ENCODE measurements around the gene ANTXR1. TPM values are rescaled to one million over a fixed set of nuclear protein-coding genes. Genes with fewer than 3 reads are reported as not detected.

The ANTXR1 gene
- total and polyA plus RNA-seq, 2 donors (not counting 3 experiments of a cell fraction or from before 2014, with no cell fraction given): 4.2 to 17.3 TPM

GRCh38 chr2:68975844-68976243 lies 37.1 kb upstream of the ANTXR1 start:
- no peak for DNase-seq (ENCODE audit: low read depth, low spot score)
- no peak overlapping the region for H3K27ac ChIP-seq (ENCODE audit: insufficient read depth, low read depth, low read length)
- dilution Hi-C loops (cut with MboI; ENCODE audit: extremely low pct_ligation_motif_present, low sequenced_read_pairs) (no loop called here), intact Hi-C loops (cut with micrococcal nuclease) (no loop called here)
- no peaks in the 10 kb centered on the region for H3K4me1 ChIP-seq (ENCODE audit: control insufficient read depth, extremely low read depth, insufficient read depth, low read length)
- no peak for FAIRE-seq
- TF ChIP-seq FOS (IDR thresholded peaks at IDR 0.05; ENCODE audit: borderline replicate concordance, insufficient read depth, low read length) (no peak), POLR2AphosphoS5 (IDR thresholded peaks at IDR 0.05; ENCODE audit: insufficient read depth, low read depth, low read length) (no peak), MYC (IDR thresholded peaks at IDR 0.05; ENCODE audit: low read depth, low read length) (no peak), MAX (IDR thresholded peaks at IDR 0.05; ENCODE audit: insufficient read depth, insufficient read length) (no peak), GATA2 (IDR thresholded peaks at IDR 0.05; ENCODE audit: insufficient read depth, insufficient read length, low read depth, low read length) (no peak), CTCF (IDR thresholded peaks at IDR 0.05; ENCODE audit: extremely low read depth in 1 of 2, insufficient read depth in 1 of 2, low read depth in 1 of 2, low read length in 2 of 2) (no peak), EZH2 (IDR thresholded peaks at IDR 0.05; ENCODE audit: borderline replicate concordance, low read depth, low read length, severe bottlenecking) (no peak), JUN (IDR thresholded peaks at IDR 0.05; ENCODE audit: borderline replicate concordance, insufficient read depth, insufficient read length, low read depth) (no peak), POLR2A (IDR thresholded peaks at IDR 0.05; ENCODE audit: low read depth, low read length) (no peak)
- no peaks in the 10 kb centered on the region for H3K9me3 ChIP-seq (replicated peaks; ENCODE audit: control insufficient read depth, insufficient read depth, low read length)
- no TSS peak for BruUV-seq (replicated peaks)
- H3K79me2 ChIP-seq (ENCODE audit: control insufficient read depth, insufficient read depth, low read length): no peaks in the 10 kb centered on the region
- POLR2A ChIA-PET: no interaction called here
- no peaks in the 10 kb centered on the region for H3K9me1 ChIP-seq (replicated peaks; ENCODE audit: control insufficient read depth, extremely low read depth, insufficient read depth, low read length)
- peaks cover 21 to 24% of the 10 kb centered on the region in 2 experiments for H3K27me3 ChIP-seq (ENCODE audit: control insufficient read depth in 2 of 2, insufficient read depth in 2 of 2, low read length in 2 of 2)
- CTCF ChIA-PET: interaction anchor here (0.9 to 3.6 kb wide), 3 partner anchors 13 to 33 kb away, joined by 4 to 18 read pairs (median 7); no protein-coding TSS in a partner anchor
- H3K4me3 ChIP-seq (replicated peaks in 1 of 3; ENCODE audit: insufficient read depth in 1 of 3, low read depth in 1 of 3, low read length in 3 of 3): no peak overlapping the region
- H2AFZ ChIP-seq (ENCODE audit: low read depth, low read length): no peak overlapping the region
- H3K4me2 ChIP-seq (ENCODE audit: insufficient read depth, low read length): no peak overlapping the region
- H3K36me3 ChIP-seq (ENCODE audit: control insufficient read depth in 2 of 2, extremely low read depth in 1 of 2, insufficient read depth in 2 of 2, low read length in 2 of 2): no peaks in the 10 kb centered on the region
- H4K20me1 ChIP-seq (replicated peaks; ENCODE audit: control insufficient read depth, extremely low read depth, insufficient read depth, low read length): no peaks in the 10 kb centered on the region
- no peak overlapping the region for H3K9ac ChIP-seq (replicated peaks; ENCODE audit: extremely low read depth, insufficient read depth, low read length)
